ENCODE measurements around the gene ZC3H13. TPM values are rescaled to one million over a fixed set of nuclear protein-coding genes. Genes with fewer than 3 reads are reported as not detected.

The ZC3H13 gene
- total RNA-seq, 1 experiment from 2014 or later, result 61.9 TPM

DNA sequence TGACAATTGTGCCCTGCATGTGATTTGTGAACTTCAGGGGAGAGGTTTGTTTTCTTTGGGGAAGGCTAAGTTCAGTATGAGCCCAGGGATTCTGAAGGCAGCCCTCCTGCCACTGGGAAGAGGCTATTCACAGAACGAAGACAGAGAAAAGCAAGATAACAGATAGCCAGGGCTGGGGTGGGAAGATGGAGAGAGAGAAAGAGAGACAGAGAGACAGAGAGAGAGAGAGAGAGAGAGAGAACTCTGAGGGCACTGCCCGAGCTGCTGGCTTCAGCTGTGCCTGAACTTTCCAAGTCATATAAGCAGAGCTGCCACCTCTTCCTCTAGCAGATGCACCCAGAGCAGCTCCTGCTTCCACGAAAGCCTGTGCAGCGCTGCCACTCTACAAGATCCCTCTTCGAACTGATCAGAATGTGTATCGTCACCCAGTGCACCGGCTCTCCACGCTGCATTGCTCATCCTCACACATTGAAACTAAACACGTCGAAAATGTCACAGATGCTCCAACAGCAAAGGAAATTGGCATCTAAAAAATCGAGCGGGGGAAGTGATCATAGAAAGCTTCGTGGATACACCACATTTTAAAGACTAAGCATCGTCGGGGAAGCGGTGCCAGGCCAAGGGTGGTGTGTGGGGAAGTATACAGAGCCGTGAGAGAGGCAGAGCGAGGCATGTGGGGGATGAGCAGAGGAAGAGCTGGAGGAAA is 119.2 kb downstream of the ZC3H13 start:
- Histone ChIP-seq H3K27ac (ENCODE audit: insufficient read length, low read depth, low read length) (no peak overlapping the region), H4K20me1 (ENCODE audit: control insufficient read depth, insufficient read depth, insufficient read length) (no peaks in the 10 kb centered on the region), H3K18ac (ENCODE audit: insufficient read length, low read depth, low read length) (no peak overlapping the region), H2BK15ac (ENCODE audit: low read depth, low read length) (no peak overlapping the region), H3K23ac (ENCODE audit: insufficient read length, low read depth, low read length) (no peak overlapping the region), H2AFZ (ENCODE audit: low read length) (no peak overlapping the region), H2AK5ac (ENCODE audit: insufficient read length, low read length) (no peak overlapping the region), H3K14ac (ENCODE audit: insufficient read depth, low read length) (no peak overlapping the region), H4K5ac (ENCODE audit: insufficient read length, low read depth, low read length) (no peak overlapping the region), H2BK120ac (ENCODE audit: low read depth, low read length, poor library complexity, severe bottlenecking) (no peak overlapping the region), H3K27me3 (ENCODE audit: insufficient read depth, low read length) (no peaks in the 10 kb centered on the region), H4K91ac (ENCODE audit: insufficient read length, low read depth, low read length) (no peak overlapping the region), H4K8ac (replicated peaks; ENCODE audit: insufficient read length, low read depth, low read length) (no peak overlapping the region), H3T11ph (ENCODE audit: low read length) (no peak overlapping the region), H3K23me2 (ENCODE audit: insufficient read length, low read depth, low read length, poor library complexity, severe bottlenecking) (no peaks in the 10 kb centered on the region), H3K79me2 (ENCODE audit: insufficient read depth, low read length) (0 out of 2 replicates have a peak, but pooled peaks cover 2% of the 10 kb centered on the region), H3K56ac (ENCODE audit: insufficient read length, low read depth, low read length) (no peak overlapping the region), H3K4me2 (ENCODE audit: insufficient read depth, insufficient read length, low read length) (no peak overlapping the region), H3K9ac (ENCODE audit: extremely low read depth, insufficient read length, low read length) (no peak overlapping the region), H2BK12ac (ENCODE audit: insufficient read length, low read depth, low read length) (no peak overlapping the region), H3K79me1 (ENCODE audit: insufficient read depth, low read depth, low read length, poor library complexity, severe bottlenecking) (no peaks in the 10 kb centered on the region), H3K4me1 (ENCODE audit: insufficient read depth, low read length) (no peaks in the 10 kb centered on the region), H3K4ac (ENCODE audit: low read depth, low read length) (no peak overlapping the region), H2BK5ac (ENCODE audit: insufficient read length, low read length) (no peak overlapping the region), H2BK20ac (ENCODE audit: low read depth, low read length, poor library complexity, severe bottlenecking) (no peak overlapping the region), H3K9me3 (ENCODE audit: control insufficient read depth, low read depth, low read length) (no peaks in the 10 kb centered on the region)
- H3K36me3 Mint-ChIP-seq (ENCODE audit: insufficient read depth in 1 of 3, low read depth in 3 of 3), result no peaks in the 10 kb centered on the region
- DNase-seq, result no peak
- H3K9me3 Mint-ChIP-seq, result no peaks in the 10 kb centered on the region
- WGBS (ENCODE audit: extremely low coverage, insufficient read length, low lambda C conversion rate), result no CpG with 5 or more reads among the region's 18 CpGs
- peaks cover 9% of the 10 kb centered on the region for H3K27me3 Mint-ChIP-seq (ENCODE audit: low read depth)
- H3K4me3 Mint-ChIP-seq, result no peak overlapping the region
- TF ChIP-seq, protein P1, sequence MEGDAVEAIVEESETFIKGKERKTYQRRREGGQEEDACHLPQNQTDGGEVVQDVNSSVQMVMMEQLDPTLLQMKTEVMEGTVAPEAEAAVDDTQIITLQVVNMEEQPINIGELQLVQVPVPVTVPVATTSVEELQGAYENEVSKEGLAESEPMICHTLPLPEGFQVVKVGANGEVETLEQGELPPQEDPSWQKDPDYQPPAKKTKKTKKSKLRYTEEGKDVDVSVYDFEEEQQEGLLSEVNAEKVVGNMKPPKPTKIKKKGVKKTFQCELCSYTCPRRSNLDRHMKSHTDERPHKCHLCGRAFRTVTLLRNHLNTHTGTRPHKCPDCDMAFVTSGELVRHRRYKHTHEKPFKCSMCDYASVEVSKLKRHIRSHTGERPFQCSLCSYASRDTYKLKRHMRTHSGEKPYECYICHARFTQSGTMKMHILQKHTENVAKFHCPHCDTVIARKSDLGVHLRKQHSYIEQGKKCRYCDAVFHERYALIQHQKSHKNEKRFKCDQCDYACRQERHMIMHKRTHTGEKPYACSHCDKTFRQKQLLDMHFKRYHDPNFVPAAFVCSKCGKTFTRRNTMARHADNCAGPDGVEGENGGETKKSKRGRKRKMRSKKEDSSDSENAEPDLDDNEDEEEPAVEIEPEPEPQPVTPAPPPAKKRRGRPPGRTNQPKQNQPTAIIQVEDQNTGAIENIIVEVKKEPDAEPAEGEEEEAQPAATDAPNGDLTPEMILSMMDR (conservative IDR thresholded peaks at IDR 0.05), result no peak
- peaks cover 0 to 3% of the 10 kb centered on the region in 2 experiments; a peak in 2 of 4 replicates for H3K4me1 Mint-ChIP-seq
- H3K27ac Mint-ChIP-seq, result no peak overlapping the region

All from H9 (cell line).